Fibroblast of the conjunctiva (primary cell): Measurements from ENCODE around the gene GABRB1.
"Not testable (repeated sequence)": the region's sequence is repeated elsewhere in the genome, so short reads cannot be mapped to it uniquely, and the experiment has no call there.

Experiments
- DNase-seq: peaks from one replicate; pipeline ENCODE4 v3.0.0-alpha.2; 2010; ENCODE audit warnings: low read depth

GABRB1 gene

DNA sequence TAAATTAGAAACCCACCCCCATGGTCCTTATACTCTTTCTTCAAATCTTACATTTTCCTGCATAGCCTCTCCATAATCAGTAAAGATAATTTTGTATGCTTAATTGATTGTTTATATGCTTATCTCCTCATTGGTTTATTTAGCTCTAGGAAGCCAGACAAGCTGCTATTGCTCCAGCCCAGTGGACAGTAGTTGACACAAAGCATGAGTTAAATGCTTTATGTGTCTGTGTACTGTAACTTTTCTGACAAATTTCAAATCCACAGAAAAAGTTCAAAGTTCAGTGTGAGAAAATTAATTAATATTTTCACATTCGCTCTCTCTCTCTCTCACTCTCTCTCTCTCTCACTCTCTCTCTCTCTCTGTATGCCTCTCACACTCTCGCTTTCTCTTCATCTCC lies 181.7 kb downstream of the GABRB1 start:
- no peak for DNase-seq

- no peak for DNase-seq
Observed at GRCh38 chr4:47213539-47213938, 182.2 kb downstream of the GABRB1 start.

DNA sequence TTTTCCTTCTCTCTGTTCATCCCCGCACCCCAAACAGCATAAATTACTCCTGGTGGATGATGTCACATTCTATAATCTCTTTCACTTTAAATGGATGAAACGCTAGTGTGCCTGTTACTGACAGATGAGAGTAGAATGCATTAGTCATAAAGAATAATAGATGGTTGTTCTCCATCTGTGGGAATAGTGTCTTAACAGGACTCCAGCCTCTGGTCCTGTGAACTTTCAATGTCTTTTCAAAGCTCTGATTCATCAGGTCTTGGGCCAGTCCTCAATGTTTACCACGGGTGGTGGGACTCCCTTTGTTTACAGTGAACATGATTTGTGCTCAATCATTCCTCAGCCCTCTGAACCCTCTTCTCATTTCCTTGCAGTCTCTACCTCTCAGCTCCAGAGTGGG lies 182.6 kb downstream of the GABRB1 start:
- peak; percentile 6 for DNase-seq

DNA sequence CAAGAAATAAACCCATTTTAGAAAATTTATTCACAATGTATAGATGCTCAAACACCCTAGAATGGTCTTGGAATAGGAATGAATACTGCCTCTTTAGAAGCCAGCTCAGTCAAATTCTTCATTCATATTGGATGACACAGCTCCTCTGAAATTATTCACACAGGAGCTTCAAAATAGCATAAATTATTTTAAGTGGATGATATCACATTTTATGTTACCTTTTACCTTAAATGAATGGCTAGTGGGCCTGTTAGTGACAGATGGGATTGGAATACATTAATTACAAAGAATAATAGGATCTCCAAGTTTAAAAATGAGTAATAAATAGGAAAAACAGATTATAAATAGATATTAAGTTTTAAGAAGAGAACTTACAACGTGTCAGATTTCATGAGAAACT lies 184.4 kb downstream of the GABRB1 start:
- no peak for DNase-seq

DNA sequence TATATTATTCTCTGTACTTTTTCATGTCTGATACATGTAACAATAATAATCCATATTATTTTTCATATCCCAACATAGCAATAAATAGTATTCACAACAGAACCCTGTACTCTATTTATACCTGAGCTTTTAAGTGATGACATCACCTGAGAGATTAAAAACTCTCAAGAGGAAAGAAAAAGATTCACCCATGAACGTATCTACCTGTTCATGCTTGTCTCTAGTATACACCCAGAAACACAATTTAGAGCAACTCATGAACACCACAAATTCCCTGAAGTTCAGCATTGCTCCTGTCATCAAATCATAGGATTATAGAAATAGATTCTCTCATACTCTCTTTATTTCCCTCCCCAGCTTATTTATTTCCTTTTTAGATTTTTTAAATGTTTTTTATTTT lies 185.9 kb downstream of the GABRB1 start:
- DNase-seq: no peak

GRCh38 chr4:47217884-47218283 lies 186.5 kb downstream of the GABRB1 start:
- no peak for DNase-seq

- no peak for DNase-seq
Observed at GRCh38 chr4:47218631-47219030, 187.3 kb downstream of the GABRB1 start.

- no peak for DNase-seq
Observed at GRCh38 chr4:47219586-47219985, 188.2 kb downstream of the GABRB1 start.

GRCh38 chr4:47221721-47222120 lies 190.4 kb downstream of the GABRB1 start:
- no peak for DNase-seq

- DNase-seq: no peak
Observed at GRCh38 chr4:47222276-47222675, 190.9 kb downstream of the GABRB1 start.

DNA sequence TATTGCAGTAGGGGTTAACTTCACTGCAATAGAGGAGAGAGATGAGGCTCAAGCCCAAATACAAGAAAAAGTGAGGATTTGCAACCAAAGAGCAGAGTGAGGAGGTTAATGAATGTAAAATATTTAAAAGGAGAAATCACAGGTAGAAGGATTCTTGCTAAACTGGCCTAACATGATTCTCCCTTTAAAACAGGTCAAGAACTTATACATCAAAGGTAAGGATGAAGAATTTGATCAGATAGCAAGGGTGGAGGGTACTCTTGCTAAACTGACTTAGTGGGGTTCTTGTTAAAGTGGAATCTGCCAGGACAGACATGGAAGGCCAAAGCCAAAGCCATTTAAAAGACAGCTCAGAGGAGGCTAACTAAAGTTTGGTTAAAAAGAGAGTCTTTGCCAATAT lies 193.0 kb downstream of the GABRB1 start:
- no peak for DNase-seq

GRCh38 chr4:47235721-47236120 lies 204.4 kb downstream of the GABRB1 start:
- no peak for DNase-seq

DNA sequence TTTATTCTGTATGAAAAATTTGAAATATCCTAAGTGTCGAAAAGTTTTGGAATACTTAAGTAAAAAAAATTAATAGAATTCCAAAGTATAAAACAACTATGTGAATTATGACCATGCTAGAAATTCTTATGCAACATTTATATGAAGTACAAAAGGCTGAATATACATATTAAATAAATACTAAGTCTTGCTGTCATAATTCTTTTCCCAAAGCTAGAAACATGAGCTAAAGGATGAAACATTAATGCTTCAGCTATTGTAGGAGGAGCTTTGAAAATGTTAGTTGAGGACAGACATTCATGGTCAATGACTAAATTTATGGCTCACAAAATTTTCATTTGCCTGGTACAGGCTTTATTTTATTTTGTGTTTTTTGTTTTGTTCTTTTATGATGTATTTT lies 207.3 kb downstream of the GABRB1 start:
- no peak for DNase-seq

- no peak for DNase-seq
Observed at GRCh38 chr4:47239649-47240048, 208.3 kb downstream of the GABRB1 start.

DNA sequence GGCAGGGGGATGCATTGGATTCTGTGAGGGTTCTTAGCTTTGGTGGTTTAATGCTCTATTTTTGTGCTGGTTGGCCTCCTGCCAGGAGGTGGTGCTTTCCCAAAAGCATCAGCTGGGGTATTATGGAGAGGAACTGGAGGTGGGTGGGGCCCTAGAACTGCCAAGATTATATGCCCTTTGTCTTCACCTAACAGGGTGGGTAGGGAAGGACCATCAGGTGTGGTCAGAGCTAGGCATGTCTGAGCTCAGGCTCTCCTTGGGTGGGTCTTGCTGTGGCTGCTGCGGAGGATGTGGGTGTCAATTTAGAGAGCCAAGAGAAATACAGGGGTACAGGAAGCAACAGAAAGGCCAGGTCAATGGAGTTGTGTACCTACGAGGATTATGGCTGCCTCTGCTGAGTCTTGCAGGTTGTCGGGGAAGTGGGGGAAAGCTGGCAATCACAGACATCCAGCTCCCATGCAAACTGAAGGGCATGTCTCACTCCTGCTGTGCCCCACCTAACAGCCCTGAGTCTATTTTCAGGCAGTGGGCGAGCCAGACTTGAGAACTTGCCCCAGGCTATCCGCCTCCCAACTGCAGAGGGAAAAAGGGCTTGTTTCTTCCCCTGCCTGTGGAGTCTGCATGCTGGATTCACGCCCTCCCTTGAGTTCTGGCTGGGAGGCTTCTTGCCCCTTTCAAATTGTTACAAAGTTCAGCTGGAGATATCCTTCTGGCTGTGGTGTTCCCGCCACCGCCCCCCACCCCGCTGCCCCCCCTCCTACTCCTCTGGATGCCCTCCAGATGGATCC lies 220.2 kb downstream of the GABRB1 start:
- no peak for DNase-seq

GRCh38 chr4:47263721-47264120 lies 232.4 kb downstream of the GABRB1 start:
- DNase-seq: no peak

GRCh38 chr4:47270201-47270888 lies 239.0 kb downstream of the GABRB1 start:
- no peak for DNase-seq

- DNase-seq: no peak
Observed at GRCh38 chr4:47271291-47271690, 239.9 kb downstream of the GABRB1 start.

GRCh38 chr4:47274901-47275300 lies 243.5 kb downstream of the GABRB1 start:
- no peak for DNase-seq

DNA sequence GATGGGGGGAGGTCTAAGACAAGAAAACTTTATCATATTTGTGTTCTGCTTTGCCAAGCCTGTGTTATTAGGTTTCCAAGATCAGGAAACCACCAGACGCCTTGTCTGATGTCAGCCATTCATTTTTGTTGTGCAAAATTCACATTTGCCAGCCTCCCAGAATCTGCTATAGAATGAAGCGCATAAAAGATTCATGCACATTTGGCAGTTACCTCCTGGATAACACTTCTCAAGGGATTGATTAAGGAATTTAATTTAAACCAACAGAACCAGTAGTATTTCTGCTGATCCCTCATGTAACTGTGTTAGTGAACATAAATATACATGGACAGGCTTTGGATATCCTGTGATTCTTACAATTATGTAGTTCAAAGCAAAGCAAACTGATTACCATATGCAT lies 244.2 kb downstream of the GABRB1 start:
- DNase-seq: no peak

- no peak for DNase-seq
Observed at GRCh38 chr4:47278631-47279030, 247.3 kb downstream of the GABRB1 start.

GRCh38 chr4:47287735-47288134 lies 256.4 kb downstream of the GABRB1 start:
- no peak for DNase-seq

DNA sequence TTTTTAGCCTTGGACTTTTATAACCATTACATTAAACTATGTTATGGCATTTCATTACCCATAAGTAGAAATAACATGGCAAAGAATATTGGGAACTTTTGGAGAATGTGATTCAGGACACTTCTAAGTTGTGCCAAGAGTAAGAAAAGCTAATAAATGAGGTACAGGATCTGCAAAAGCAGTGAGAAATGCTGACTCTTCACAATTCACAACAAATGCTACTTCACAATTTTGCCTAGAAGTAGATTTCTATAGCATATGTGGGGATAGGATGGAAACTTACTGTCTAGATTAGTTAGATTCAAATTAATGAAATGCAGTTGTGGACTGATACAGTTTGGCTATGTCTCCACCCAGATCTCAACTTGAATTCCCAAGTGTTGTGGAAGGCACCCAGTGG lies 258.4 kb downstream of the GABRB1 start:
- DNase-seq: no peak

- not testable (repeated sequence) for DNase-seq
Observed at GRCh38 chr4:47290873-47291272, 259.5 kb downstream of the GABRB1 start.
